NCI-H510A treated with DMSO at 0.1 percent for 48 hours (cell line): ENCODE measurements around the gene TOP2A.

Source experiments
- DNase-seq: peaks from one replicate; lab custom pipeline; 2025; lab: John Stamatoyannopoulos, UW

TOP2A gene

GRCh38 chr17:40452216-40452787, 34.6 kb upstream of the TOP2A start:
- no peak for DNase-seq

- DNase-seq, result no peak
Observed at GRCh38 chr17:40451420-40451819, 33.7 kb upstream of the TOP2A start.

- peak; percentile 9 for DNase-seq
Observed at GRCh38 chr17:40450175-40450574, 32.5 kb upstream of the TOP2A start.

- DNase-seq, result peak; percentile 23
Observed at GRCh38 chr17:40448639-40449261, 31.1 kb upstream of the TOP2A start.

GRCh38 chr17:40448213-40448638, 30.5 kb upstream of the TOP2A start:
- DNase-seq, result no peak

- no peak for DNase-seq
Observed at GRCh38 chr17:40447806-40448205, 30.1 kb upstream of the TOP2A start.

- no peak for DNase-seq
Observed at GRCh38 chr17:40447148-40447644, 29.5 kb upstream of the TOP2A start.

GRCh38 chr17:40445751-40446468, 28.2 kb upstream of the TOP2A start:
- no peak for DNase-seq

GRCh38 chr17:40443988-40444899, 26.5 kb upstream of the TOP2A start:
- no peak for DNase-seq

GRCh38 chr17:40443196-40443987, 25.7 kb upstream of the TOP2A start, which contains the start of gene IGFBP4:
Gene IGFBP4, plus strand, starts transcription at chr17:40443450. Its CDS starts 286 bp downstream, at chr17:40443736.
- peak; percentile 50 for DNase-seq

GRCh38 chr17:40442392-40443195, 24.9 kb upstream of the TOP2A start:
- peak; percentile 40 for DNase-seq

GRCh38 chr17:40440166-40440565, 22.5 kb upstream of the TOP2A start:
- DNase-seq, result no peak

GRCh38 chr17:40437095-40437732, 19.5 kb upstream of the TOP2A start:
- no peak for DNase-seq

GRCh38 chr17:40436636-40437035, 18.9 kb upstream of the TOP2A start:
- no peak for DNase-seq

GRCh38 chr17:40433551-40434415, 16.1 kb upstream of the TOP2A start:
- DNase-seq, result no peak

- DNase-seq, result no peak
Observed at GRCh38 chr17:40432864-40433528, 15.3 kb upstream of the TOP2A start.

- no peak for DNase-seq
Observed at GRCh38 chr17:40431231-40431602, 13.5 kb upstream of the TOP2A start.
